NK-92 treated with Interleukin-12 subunit alpha and Interleukin-12 subunit beta, amount 100 ng/mL, for 24 hours (cell line): ENCODE results near the gene HOXD9.

Source experiments
- DNase-seq: peaks from one replicate; lab custom pipeline; 2025; lab: John Stamatoyannopoulos, UW

HOXD9 gene

GRCh38 chr2:176085861-176086771, 36.4 kb upstream of the HOXD9 start:
- DNase-seq = no peak

- DNase-seq = no peak
These were observed 35.0 kb upstream of the HOXD9 start for GRCh38 chr2:176087330-176088047.

- DNase-seq = no peak
These were observed 34.2 kb upstream of the HOXD9 start for GRCh38 chr2:176088048-176088936.

GRCh38 chr2:176088937-176089842, 33.3 kb upstream of the HOXD9 start:
- no peak for DNase-seq

GRCh38 chr2:176089843-176090395, 32.6 kb upstream of the HOXD9 start:
- DNase-seq = no peak

- no peak for DNase-seq
These were observed 31.7 kb upstream of the HOXD9 start for GRCh38 chr2:176090862-176091261.

GRCh38 chr2:176091329-176092258, 30.9 kb upstream of the HOXD9 start:
- DNase-seq = no peak

- no peak for DNase-seq
These were observed 30.0 kb upstream of the HOXD9 start, which contains the start of gene HOXD13 for GRCh38 chr2:176092270-176093144. Gene HOXD13 (plus strand): TSS chr2:176092721. CDS start chr2:176092891, 170 bp downstream.

- no peak for DNase-seq
These were observed 29.2 kb upstream of the HOXD9 start for GRCh38 chr2:176093145-176093897.

- DNase-seq = no peak
These were observed 28.6 kb upstream of the HOXD9 start for GRCh38 chr2:176093898-176094249.

- DNase-seq = no peak
These were observed 28.2 kb upstream of the HOXD9 start for GRCh38 chr2:176094349-176094748.

- no peak for DNase-seq
These were observed 27.1 kb upstream of the HOXD9 start for GRCh38 chr2:176095421-176095820.

- DNase-seq = no peak
These were observed 26.1 kb upstream of the HOXD9 start for GRCh38 chr2:176096243-176096985.

GRCh38 chr2:176096986-176097819, 25.3 kb upstream of the HOXD9 start:
- peak; percentile 62 for DNase-seq

GRCh38 chr2:176097820-176098365, 24.6 kb upstream of the HOXD9 start:
- DNase-seq = no peak
